NCI-H748 treated with DMSO at 0.1 percent for 48 hours (cell line): ENCODE data around the gene YTHDF1.
"Not testable (repeated sequence)": the region's sequence is repeated elsewhere in the genome, so short reads cannot be mapped to it uniquely, and the experiment has no call there.

Source experiments
- DNase-seq: peaks from one replicate; lab custom pipeline; 2025; lab: John Stamatoyannopoulos, UW

The YTHDF1 gene

GRCh38 chr20:63216041-63216848, at the start of gene YTHDF1:
Gene YTHDF1, minus strand, starts transcription at chr20:63216131. Its CDS starts 239 bp downstream, at chr20:63215892.
- peak; percentile 74 for DNase-seq

- no peak for DNase-seq
These were observed 48.6 kb upstream of the YTHDF1 start for GRCh38 chr20:63264519-63264918.

- DNase-seq = no peak
These were observed 48.1 kb upstream of the YTHDF1 start for GRCh38 chr20:63264000-63264399.

- DNase-seq = no peak
These were observed 46.9 kb upstream of the YTHDF1 start for GRCh38 chr20:63262836-63263235.

- DNase-seq = no peak
These were observed 46.0 kb upstream of the YTHDF1 start for GRCh38 chr20:63261795-63262528.

- no peak for DNase-seq
These were observed 45.3 kb upstream of the YTHDF1 start for GRCh38 chr20:63261060-63261794.

DNA sequence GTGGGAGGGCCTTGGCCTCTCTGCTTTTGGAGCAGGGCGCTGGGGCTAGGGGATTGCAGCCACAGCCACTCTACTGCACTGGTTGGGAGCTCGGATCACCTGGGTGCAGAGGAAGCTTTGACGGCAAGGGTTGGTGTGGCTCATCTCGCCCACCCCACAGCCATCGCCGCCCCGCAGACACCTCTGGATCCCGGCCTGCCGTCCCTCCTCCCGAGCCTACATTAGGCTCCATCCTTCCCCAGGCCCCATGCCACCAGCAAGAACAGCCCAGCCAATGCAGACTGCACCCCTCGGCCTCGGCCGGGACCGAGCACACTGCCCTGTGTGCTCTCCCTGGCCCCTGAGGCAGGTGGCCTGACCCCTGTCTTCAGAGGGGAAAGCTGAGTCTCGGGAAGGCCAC, 44.6 kb upstream of the YTHDF1 start:
- no peak for DNase-seq

DNA sequence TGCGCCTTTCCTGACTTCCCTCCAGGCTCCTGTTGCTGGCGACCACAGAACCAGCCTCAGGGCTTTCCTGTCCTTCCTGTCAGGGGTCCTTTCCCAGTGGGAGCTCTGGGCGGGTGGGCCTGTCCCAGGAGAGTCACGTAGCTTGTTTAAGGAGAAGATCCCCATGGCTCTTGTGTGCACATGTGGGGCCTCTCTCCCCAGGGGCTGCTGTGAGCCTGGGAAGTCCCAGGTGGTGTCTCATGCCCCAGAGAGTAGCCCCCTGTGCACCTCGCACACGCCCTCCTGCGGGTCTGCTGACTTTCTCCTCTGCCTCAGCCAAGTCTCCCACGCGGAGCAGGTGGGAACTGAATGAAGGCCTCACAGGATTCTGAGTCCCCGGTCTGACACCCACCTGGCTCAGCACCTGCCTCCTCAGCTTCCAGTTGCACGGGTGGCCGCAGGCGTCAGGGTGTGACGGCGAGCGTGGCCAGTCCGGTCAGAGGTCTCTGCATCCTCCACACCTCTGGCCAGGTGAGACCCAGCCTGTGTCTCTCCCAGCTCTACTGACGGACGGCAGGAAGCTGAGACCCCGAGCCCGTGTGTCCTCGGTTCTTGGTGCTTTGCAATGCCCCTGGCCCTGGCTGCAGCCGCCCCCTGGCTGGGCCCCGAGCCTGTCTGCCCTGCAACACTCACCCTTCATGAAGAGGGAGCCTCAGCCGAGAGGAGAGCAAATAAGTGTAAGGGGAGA, 44.0 kb upstream of the YTHDF1 start:
- no peak for DNase-seq

GRCh38 chr20:63258781-63259180, 42.9 kb upstream of the YTHDF1 start:
- no peak for DNase-seq

GRCh38 chr20:63257629-63258028, 41.7 kb upstream of the YTHDF1 start:
- DNase-seq = no peak

DNA sequence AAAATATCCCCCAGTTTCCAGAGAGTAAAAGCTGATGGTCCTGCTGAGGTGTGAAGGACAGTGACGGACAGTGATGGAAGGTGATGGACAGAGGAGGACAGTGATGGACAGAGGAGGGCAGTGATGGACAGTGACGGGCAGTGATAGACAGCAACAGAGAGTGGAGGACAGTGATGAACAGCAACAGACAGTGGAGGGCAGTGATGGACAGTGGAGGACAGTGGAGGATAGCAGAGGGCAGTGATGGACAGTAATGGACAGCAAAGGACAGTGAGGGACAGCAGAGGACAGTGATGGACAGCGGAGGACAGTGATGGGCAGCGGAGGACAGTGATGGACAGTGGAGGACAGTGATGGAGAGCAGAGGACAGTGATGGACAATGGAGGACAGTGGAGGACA, 41.0 kb upstream of the YTHDF1 start:
- DNase-seq = no peak

GRCh38 chr20:63255931-63256704, 40.2 kb upstream of the YTHDF1 start:
- DNase-seq = no peak

DNA sequence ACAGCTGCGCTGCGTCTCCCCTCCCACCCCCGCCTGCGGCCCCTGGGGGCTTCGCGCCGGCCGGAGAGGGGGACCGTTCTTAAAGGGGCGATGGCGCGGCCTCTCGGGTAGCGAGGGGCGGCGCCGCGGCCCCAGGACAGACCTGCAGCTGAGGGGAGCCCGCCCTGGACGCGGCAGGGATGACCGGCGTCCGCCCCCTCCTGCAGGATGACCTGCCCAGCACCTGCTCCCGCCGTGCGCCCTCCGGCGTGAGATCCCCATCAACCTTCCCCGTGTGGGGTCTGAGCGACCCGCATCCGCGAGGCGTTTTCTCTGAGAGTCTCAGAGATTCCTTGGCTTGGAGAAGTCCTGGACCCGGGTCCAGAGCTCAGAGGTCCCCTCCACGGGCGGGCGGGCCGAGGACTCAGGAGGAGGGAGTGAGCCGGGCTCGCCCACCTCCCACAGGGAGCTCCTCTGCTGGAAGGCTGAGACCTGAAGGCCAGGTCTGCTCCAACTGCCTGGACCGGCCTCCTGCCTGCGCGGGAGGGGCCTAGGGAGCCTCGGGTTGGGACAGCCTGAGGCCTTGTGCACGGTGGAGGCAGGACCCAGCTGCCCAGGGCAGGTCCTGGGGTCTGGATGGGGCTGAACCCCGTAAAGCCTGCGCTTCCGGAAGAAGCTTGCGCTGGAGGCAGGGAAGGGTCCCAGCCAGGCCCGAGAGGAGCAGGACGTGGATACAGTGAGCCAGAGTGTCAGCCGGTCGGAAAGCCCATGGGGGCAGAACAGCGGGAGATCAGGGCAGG, 38.9 kb upstream of the YTHDF1 start:
- no peak for DNase-seq

DNA sequence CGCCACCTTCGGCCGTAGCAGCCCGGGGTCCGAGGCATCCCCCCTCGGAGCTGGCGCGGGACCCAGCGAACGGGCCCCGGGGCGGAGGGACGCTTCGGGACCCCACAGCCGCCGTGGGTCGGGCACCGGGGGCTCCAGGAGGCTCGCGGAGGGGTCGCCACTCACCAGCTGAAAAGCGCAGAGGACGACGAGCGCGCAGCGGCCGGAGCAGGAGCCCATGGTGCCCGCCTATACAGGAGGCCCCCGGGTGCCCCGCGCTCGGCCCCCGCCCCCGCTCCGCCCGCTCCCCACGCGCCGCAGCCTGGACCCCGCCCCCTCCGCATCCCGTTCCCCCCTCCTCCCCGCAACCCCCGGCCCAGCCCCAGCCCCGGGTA, 38.3 kb upstream of the YTHDF1 start, which contains the start of gene NKAIN4:
TSS of gene NKAIN4 (minus strand) at position 232 of the 374 bp plus-strand sequence. CDS start at position 219, 13 bp downstream.
- DNase-seq = no peak

DNA sequence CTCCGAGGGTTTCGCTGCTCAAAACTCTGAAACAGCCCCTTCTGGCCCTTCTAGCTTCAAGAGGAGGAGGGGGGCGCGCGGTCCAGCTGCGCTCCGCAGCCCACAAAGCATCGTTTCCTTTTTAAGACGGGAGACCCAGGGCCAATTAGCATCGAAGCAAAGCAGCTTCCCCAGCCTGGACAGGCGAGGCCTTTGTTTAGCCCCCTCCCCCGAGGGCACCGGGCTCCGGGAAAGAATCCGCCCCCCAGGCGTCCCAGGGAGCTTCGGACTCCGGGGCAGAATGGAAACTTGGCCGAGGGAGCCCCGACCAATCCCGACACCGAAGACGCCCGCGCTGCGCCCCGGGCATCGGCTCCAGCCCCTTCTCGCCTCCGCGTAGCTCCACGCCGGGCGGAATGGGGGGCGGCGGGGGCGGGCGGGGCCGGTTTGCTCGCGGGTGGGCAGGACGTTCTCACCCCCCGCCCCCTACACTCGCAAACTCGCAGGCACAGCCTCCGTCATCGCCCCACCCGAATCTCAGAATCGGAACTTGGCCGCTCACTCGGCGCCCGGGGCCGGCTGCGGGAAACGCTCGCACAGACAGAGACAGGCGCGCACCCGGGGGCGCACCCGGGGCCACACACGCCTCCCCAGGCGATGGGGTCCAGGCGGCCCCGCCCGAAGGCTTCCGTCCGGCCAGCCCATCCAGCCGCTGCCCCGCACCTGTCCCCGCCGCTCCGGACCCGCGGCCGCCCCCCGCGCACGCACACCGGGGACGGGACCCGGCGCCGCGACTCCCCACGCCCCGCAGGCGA, 37.7 kb upstream of the YTHDF1 start:
- DNase-seq = no peak

GRCh38 chr20:63253065-63253437, 37.1 kb upstream of the YTHDF1 start:
- DNase-seq = no peak

GRCh38 chr20:63252284-63252711, 36.4 kb upstream of the YTHDF1 start:
- DNase-seq = no peak

GRCh38 chr20:63251350-63251749, 35.4 kb upstream of the YTHDF1 start:
- not testable (repeated sequence) for DNase-seq

- no peak for DNase-seq
These were observed 34.0 kb upstream of the YTHDF1 start for GRCh38 chr20:63249891-63250290.
